Astrocyte (in vitro differentiated cells and primary cell): ENCODE measurements around the gene PRRG4.

ENCODE experiments used
- CTCF ChIP-seq: IDR thresholded peaks from 2 replicates; pipeline ENCODE4 v1.5.1; 2011; ENCODE audit warnings: low read depth, mild to moderate bottlenecking, inconsistent platforms, low read length, moderate library complexity; ENCODE audit not compliant: insufficient read depth
- EZH2 ChIP-seq: IDR thresholded peaks from 2 replicates; pipeline ENCODE4 v1.6.1; 2012; ENCODE audit warnings: mild to moderate bottlenecking, low read length, inconsistent platforms; ENCODE audit not compliant: insufficient read depth

- TF ChIP-seq EZH2 (no peak), CTCF (no peak)
These were observed 21.5 kb downstream of the PRRG4 start for GRCh38 chr11:32851251-32851650.
